Putamen (tissue), 1 donor: Measurements from ENCODE around the gene CFAP90.

Experiments
- DNase-seq: peaks from one replicate; pipeline ENCODE4 v3.0.0-alpha.2; 2016; ENCODE audit warnings: low spot score

The CFAP90 gene

DNA sequence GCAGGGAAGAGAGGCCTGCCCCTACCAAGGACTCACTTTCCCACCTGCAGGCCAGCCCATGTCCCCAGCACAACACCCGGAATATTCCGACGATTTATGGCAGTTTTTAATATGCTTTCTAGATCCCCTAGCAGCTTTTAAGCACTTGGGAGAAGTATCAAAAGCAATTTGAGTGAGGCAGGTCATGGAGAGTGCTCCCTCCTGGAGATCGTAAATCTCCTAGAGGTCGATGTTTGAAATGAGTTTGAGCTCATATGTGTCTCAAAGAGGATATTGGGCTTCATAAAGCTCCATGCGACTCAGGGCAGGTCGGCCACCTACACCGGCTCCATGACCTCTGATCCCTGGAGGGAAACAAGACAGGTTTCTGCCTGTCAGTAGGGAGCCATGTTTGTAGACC is 27.3 kb downstream of the CFAP90 start:
- DNase-seq: no peak

DNA sequence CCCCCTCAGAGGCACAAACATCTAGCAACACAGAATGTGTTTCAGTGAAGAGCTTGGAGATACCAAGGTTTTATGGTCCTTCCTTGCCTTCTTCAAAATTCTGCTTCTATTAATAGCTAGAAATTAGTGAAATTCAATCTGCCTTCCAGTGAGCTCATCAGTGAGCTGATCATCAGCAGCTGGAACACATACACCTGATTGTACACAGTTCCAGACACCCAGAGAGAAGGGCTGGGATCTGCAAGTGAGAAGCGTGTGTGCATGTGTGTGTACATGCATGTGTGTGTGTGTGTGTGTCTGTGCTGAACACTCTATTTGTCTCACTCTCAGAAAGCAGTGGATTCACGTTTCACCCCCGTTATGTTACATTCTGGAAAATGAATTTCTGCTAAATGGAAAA is 28.5 kb downstream of the CFAP90 start:
- DNase-seq: no peak

GRCh38 chr5:7816535-7816901 is 34.4 kb downstream of the CFAP90 start:
- DNase-seq: no peak

GRCh38 chr5:7815892-7816534 is 34.9 kb downstream of the CFAP90 start:
- DNase-seq: peak; percentile 55

DNA sequence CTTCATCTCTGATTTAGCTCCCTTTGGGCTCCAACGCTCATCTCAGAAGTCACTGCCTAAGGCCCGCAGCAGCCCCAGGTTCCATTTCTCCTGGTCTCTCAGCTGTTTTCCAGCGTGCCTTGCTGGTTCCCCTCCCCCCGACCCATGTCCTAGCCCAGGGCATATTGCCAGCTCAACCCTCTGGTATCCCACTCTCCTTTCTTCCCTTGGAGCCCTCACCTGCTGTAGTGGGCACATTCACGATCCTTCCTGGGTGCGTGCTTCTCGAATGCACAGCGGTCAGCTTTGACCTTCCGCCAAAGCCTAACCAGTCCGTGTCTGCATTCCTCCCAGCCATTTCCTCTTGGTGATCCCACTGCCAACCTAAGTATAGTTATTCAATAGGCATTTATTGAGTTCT is 36.1 kb downstream of the CFAP90 start:
- no peak for DNase-seq

DNA sequence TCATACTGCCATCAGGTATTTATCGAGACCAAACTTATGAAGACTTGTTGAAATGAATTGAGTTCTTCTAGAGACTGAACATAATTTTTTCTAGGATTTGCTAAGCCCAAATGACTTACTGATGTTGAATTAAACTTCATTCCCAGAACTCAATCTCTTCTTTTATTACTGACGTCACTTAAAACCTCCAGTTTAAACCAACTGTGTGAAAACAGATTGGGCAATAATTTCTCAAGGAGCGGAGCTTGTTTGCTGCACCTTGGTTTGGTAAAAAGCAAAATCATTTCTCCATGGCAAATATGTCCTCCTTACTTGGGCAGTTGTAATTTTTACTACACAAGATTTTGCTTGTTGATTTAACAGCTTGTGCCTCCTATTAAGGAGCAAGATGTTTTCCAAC is 37.4 kb downstream of the CFAP90 start:
- no peak for DNase-seq

DNA sequence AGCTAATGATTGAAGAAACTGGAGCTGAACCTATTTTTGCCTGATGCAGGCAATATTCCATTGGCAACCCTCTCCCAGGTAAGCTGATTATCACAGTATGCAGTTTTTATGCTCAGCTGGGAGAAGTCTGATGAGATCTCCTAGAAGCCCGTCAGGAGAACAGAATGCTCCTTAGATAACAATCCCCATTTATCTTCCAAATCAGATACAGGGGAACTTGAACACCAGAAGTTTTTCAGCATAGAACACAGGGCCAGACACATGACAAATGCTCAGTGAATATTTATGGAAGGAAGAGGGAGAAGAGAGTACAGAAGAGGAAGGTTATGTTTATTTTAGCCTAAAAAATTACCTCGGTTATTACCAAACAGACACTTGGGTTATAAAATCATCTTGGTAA is 37.9 kb downstream of the CFAP90 start:
- no peak for DNase-seq

GRCh38 chr5:7811715-7812114 is 39.2 kb downstream of the CFAP90 start:
- no peak for DNase-seq

GRCh38 chr5:7808998-7809397 is 41.9 kb downstream of the CFAP90 start:
- no peak for DNase-seq

DNA sequence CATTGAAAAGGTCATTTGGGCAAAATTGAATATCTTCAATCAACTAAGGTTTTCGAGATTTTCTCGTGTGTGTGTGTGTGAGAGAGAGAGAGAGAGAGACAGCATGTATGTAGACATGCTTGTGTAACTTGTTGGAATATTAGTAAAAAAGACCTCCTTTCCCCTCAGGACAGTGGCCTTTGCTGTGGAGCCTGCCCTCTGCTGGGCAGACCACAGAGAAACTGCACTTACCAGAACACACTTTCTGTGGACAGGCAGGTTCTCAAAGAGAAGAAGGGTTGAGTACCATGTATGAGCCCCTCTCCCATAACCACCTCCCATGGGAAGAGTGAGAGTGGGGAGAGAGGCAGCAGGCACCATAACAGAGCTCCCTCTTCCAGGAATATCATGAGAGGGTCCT is 45.6 kb downstream of the CFAP90 start:
- DNase-seq: no peak

DNA sequence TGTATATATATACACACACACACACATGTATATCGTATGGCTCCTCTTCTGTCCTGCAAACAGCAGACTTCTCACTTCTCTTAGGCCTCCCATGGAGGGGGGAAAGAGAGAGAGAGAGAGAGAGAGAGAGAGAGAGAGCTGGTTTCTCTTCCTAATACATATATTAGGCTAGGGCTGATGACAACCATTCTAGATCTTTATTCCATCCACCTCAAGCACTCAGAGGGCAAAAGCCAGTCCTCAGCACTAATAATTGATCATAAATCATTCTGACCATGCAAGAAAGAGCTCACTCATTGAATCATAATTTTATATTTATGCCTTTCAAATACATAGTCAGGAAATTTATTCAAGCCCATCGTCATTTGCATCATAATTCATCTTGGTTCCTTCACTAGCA is 47.0 kb downstream of the CFAP90 start:
- no peak for DNase-seq

- no peak for DNase-seq
Measured at GRCh38 chr5:7802855-7803254, 48.1 kb downstream of the CFAP90 start.

GRCh38 chr5:7801891-7802614 is 48.9 kb downstream of the CFAP90 start:
- DNase-seq: no peak

DNA sequence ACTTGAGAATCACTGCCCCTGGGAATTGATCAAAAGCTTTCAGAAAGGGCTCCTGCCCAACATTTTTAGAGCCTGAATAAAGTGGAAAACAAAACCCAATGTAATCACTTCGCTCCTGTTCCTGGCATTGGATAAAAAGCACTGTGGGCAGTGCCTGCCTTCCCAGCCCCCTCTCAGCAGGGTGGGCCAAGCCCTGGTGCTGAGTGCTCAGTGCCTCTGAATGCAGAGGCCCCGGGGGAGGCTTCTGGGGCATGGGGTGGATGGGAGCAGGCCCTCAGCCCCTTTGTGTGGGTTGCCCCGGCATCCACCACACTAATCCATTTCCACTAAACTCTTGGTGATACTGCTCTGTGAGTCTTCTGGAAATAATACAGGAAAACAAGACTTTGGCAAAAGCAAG is 55.6 kb downstream of the CFAP90 start:
- peak; percentile 64 for DNase-seq

GRCh38 chr5:7794823-7795222 is 56.1 kb downstream of the CFAP90 start:
- no peak for DNase-seq

DNA sequence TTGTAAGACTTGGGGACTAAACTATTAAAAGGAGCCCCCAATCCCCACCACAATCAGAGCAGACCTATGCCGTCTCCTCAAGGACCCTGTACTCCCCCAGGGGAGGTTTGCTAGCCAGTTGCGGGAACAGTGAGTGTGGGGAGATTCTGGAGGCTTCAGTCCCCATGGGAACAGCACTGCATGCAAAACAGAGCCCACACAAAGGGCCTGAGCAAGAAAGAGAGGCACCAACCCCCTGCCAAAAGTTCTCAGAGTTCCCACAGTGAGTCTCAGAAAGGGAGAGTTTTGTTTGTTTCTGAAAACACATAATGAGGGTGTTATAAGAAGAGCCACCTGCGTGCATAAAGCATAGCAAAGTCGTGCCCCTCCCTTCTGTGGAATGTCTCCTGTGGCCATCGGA is 56.6 kb downstream of the CFAP90 start:
- peak; percentile 48 for DNase-seq

DNA sequence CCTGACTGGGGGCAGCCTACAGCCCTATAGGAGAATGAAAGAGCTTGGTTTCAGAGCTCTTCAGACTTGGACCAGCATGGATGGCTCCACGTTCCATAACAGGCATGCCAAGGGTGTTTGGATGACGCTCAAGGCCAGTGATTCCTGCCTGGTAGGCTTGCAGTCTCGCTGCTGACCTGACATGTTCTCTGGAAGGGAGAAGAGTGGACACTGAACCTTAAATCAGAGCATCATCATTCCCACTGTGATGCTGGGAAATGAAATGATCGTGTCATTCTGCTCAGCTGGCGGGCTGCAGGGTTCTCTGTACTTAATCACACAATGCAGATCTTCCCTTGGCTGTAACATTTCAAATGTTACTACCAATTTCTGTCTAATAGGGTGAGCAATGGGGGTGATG is 57.0 kb downstream of the CFAP90 start:
- no peak for DNase-seq

DNA sequence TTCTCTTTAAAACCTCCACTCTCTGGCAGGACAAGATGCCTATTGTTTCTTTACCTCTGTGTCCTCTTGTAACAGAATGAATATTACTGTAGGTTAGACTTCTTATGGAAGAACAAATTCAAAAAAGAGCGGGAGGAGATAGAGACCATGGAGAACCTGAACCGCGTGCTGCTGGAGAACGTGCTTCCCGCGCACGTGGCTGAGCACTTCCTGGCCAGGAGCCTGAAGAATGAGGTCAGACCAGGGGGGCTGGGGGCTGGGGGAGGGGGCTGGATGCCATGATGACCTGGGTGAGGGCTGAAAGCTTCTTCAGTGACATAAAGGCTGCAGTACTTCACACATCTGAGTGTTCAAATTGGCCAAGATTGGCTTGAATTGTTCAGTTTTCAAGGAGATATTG is 61.4 kb downstream of the CFAP90 start:
- DNase-seq: no peak

- no peak for DNase-seq
Measured at GRCh38 chr5:7787770-7788169, 63.2 kb downstream of the CFAP90 start.

DNA sequence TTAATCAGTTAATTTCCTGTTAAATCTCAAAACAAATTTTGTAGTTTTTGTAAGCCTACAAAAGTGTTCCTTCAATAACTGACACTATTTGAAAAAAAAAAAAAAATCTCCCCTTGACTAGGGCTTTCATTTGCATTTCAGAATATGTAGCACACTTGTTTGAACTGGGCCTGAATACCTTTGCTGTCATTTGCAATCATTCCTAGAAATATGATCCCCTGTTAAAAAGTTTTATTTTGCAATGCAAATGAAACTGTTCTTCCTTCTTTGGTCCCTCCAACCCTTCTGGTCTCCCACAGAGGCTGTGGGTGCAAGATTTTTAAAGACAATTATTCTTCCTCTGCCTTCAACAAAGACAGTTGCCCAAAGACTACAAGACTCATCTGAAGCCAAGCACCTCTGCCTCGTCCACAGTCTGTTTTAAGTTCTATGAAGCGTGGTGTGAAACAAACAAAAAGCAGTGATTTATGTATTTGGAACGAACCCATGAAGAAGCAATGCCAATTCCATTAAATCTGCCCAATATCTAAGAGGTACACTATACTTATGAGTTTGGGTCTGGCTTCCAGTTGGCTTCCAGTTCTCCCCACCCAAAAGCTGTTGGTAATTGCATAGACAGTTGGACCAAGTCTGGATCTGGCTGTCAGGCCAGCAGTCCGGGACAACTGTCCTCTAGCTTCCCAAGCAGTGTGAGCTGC is 66.1 kb downstream of the CFAP90 start:
- no peak for DNase-seq

DNA sequence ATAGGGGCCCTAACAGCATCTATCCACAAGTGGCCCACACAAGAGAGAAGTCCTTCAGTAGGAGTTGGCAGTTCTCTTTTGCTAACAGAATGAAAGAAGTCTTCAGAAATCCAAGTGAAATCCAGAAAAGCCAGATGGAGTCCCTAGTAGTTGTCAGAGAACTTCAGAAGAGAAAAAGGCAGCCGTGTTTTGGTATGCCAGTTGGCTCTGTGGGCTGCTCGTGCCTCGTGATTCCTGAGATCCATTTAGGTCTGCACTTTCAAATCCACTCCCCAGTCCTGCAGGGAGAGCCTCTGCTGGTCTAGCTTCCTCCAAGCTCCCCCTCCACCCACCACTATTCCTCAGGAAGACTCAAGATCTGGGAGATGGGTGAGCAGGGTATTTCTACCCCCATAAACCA is 69.0 kb downstream of the CFAP90 start:
- DNase-seq: no peak
